HG02588 (cell line): ENCODE measurements around the gene RNU2-1.
"Not testable (repeated sequence)": the region's sequence is repeated elsewhere in the genome, so short reads cannot be mapped to it uniquely, and the experiment has no call there.

ENCODE experiments used
- ATAC-seq: cut with Tn5 transposase; IDR thresholded peaks from one replicate; pipeline ENCODE4 v1.9.1; 2021; ENCODE audit warnings: mild to moderate bottlenecking, moderate library complexity; ENCODE audit not compliant: unreplicated experiment

RNU2-1 gene

GRCh38 chr17:43233877-43234276, at the start of gene RNU2-1:
Gene RNU2-1 (minus strand): TSS chr17:43233977.
- ATAC-seq = not testable (repeated sequence)

DNA sequence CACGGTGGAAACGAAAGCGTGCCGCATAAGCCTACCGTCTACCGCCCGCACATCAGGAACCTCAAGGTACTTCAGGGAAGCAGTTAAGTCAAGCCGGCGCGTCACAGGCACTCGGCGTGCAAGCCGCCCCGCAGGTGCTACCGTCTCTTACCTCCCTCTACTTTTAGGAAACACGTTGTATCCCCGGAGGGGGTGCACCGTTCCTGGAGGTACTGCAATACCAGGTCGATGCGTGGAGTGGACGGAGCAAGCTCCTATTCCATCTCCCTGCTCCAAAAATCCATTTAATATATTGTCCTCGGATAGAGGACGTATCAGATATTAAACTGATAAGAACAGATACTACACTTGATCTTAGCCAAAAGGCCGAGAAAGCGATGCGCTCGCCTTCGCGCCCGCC, 39.1 kb upstream of the RNU2-1 start:
- not testable (repeated sequence) for ATAC-seq

DNA sequence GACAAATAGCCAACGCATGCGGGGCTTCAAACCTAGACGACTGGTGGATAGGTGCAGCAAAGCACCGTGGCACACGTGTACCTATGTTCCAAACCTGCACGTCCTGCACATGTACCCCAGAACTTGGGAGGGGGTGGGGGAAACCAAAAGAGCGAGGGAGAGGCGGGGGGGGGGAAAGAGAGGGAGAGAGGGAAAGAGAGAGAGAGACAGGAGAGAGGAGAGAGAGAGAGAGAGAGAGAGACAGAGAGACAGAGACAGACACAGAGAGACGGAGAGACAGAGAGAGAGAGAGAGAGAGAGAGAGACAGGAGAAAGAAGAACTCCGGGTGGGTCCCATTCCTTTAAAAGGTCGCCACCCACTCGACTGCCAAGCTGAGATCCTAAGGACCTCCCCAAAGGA, 38.7 kb upstream of the RNU2-1 start:
- not testable (repeated sequence) for ATAC-seq

GRCh38 chr17:43270552-43271504, 37.1 kb upstream of the RNU2-1 start:
- not testable (repeated sequence) for ATAC-seq

GRCh38 chr17:43246456-43246855, 12.7 kb upstream of the RNU2-1 start:
- ATAC-seq = not testable (repeated sequence)

DNA sequence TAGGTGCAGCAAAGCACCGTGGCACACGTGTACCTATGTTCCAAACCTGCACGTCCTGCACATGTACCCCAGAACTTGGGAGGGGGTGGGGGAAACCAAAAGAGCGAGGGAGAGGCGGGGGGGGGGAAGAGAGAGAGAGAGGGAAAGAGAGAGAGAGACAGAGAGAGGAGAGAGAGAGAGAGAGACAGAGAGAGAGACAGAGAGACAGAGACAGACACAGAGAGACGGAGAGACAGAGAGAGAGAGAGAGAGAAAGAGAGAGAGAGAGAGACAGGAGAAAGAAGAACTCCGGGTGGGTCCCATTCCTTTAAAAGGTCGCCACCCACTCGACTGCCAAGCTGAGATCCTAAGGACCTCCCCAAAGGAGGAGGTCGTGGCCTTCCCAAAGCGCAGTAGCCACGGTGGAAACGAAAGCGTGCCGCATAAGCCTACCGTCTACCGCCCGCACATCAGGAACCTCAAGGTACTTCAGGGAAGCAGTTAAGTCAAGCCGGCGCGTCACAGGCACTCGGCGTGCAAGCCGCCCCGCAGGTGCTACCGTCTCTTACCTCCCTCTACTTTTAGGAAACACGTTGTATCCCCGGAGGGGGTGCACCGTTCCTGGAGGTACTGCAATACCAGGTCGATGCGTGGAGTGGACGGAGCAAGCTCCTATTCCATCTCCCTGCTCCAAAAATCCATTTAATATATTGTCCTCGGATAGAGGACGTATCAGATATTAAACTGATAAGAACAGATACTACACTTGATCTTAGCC, 7.0 kb upstream of the RNU2-1 start:
- ATAC-seq = not testable (repeated sequence)

GRCh38 chr17:43239597-43239996, 5.8 kb upstream of the RNU2-1 start:
- ATAC-seq = not testable (repeated sequence)

- ATAC-seq = not testable (repeated sequence)
Measured at GRCh38 chr17:43233263-43233662, 514 bp downstream of the RNU2-1 start.

DNA sequence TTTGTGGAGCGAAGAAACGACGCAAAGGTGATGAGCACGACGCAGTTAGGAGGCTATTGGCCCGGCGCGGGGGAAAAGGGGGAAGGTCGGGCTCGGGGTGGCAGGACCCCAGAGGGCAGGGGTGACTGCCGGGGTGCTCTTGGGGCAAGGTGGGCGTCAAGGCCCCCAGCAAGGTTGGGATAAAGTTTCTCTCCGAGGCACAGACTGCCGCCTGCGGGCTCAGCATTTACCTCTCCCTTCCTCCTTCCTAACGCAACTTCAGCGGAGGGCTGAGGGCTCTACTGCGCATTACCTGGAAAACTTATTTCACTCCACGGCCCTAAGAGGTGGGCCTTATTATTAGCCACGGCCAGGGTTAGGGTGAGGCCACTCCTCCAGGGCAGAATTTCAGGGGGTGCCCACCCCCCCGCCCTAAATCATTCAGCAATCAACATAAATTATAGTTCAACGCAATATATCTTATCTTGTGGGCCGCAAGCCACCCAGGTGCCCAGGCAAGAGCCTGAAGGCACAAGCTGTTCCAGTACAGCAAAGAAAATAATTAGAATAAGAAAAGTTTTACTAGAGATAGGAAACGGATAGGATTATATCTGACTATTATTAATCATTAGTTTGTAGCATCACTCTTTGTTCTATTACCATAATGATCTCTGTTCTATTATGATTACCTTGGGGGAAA, 1.6 kb downstream of the RNU2-1 start:
- ATAC-seq = not testable (repeated sequence)

DNA sequence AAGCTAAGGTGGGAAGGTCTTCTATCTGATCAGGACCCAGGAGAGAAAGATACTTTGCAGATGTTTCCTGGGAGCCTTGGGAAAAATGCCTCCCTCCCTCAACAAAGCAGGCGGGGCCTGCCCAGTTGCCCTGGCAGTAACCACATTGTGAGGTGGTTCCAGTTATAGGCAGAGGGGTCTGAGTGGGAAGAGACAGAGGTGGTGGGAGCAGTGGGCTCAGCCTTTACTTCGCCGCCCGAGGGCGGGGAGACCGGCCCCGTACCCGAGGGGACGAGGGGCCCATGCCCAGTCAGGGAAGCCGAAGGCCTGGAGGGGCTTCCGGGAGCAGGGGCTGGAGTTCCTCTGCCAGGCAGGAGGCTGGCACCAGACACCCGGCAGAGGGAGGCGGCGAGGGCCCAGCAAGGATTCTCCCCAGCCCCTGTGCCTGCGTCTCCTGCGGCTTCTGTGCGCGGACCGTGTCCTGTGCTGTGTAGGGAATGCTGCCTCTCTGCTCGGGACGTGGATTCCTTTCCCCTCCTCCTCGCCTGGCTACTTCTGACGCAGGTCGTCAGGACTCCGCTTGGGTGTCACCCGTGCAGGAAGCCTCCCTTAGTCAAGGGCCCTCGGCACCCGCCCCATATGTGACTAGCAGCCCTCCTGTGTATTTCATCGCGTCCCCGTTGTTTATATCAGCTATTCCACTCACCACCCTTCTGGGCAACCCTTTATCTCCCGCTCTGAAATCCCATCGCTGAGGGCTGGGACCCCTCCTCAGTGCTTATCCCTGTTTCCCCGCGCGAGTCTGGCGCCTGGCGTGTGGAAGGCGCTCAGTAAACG, 2.4 kb downstream of the RNU2-1 start:
- not testable (repeated sequence) for ATAC-seq

- not testable (repeated sequence) for ATAC-seq
Measured at GRCh38 chr17:43228020-43228782, 5.6 kb downstream of the RNU2-1 start, which contains the start of gene CCDC200. Gene CCDC200 (minus strand): TSS chr17:43228623. CDS start chr17:43228554, 69 bp downstream.

DNA sequence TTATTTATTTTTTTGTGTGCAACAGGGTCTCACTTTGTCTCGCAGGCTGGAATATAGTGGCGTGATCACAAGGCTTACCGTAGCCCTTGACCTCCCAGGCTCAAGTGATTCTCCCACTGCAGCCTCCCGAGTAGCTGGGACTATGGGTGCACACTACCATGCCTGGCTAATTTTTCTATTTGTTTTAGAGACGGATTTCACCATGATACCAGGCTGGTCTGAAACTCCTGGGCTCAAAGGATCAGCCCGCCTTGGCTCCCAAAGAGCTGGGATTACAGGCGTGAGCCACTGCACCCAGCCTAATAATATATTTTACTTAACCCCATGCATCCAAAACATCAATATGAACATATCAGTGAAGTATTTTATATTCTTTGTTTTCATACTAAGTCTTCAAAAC, 7.4 kb downstream of the RNU2-1 start:
- no peak for ATAC-seq

- ATAC-seq = no peak
Measured at GRCh38 chr17:43224146-43224705, 9.6 kb downstream of the RNU2-1 start.

DNA sequence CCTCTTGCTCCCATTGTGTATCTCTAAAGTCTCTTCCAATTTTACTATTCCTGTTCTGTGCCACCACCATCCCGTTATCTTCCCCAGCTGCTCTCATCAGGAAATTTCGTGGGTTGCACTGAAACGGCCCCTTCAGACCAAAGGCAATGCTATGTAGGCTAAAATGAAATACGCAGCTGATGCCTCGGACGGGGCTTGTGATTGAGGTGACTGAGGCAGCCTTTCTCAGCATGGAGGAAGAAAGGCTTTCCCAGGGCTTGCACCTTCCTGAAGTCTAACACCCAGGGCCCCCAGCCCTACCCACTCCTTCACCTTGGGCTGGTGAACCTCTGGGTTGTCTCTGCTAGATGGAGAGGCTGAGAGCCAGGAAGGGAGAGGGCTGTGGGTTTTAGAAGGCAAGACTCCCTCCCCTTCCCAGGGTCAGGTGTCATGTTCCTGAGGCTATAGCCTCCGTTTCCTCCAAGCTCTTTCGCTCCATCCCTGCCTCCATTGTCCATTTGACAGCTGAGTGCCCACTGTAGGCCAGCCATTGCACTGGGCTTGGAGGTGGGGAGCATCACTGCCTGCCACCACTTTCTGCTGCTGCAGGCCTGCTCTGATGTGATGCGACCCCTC, 13.2 kb downstream of the RNU2-1 start:
- no peak for ATAC-seq

GRCh38 chr17:43219746-43220380, 13.9 kb downstream of the RNU2-1 start:
- ATAC-seq = no peak

- ATAC-seq = no peak
Measured at GRCh38 chr17:43219001-43219400, 14.8 kb downstream of the RNU2-1 start.

- ATAC-seq = no peak
Measured at GRCh38 chr17:43217614-43218087, 16.1 kb downstream of the RNU2-1 start.
